H1 (cell line): ENCODE results near the gene ICA1. TPM values are rescaled to one million over a fixed set of nuclear protein-coding genes. Genes with fewer than 3 reads are reported as not detected.

Experiments used
- CTCF ChIA-PET: fragments of 300-600 bp; sonication (Branson Sonifier 250); formaldehyde crosslinking; loops from one replicate; lab custom pipeline; 2021; ENCODE audit not compliant: partially characterized antibody; lab: Charles Lee
- POLR2A ChIA-PET: fragments of 300-600 bp; sonication (Branson Sonifier 250); formaldehyde crosslinking; loops from one replicate; lab custom pipeline; 2021; ENCODE audit warnings: inconsistent platforms; ENCODE audit not compliant: partially characterized antibody; lab: Charles Lee
- DNase-seq, 2 experiments: peaks; one replicate each; pipeline versions ENCODE4 v3.0.0 to v3.0.0-alpha.2; 2010 to 2022; ENCODE audit warnings: low spot score in 2 of 2, low read depth in 1 of 2, mixed read lengths in 1 of 2
- FAIRE-seq: peaks from 2 replicates; lab custom pipeline; 2011; peaks lifted over from hg19 to GRCh38; lab: Jason Lieb, UNC
- H2AFZ ChIP-seq: 2 replicates; pipeline ENCODE4 v1.8.1; 2012; ENCODE audit warnings: low read length, inconsistent platforms
- H2AK5ac ChIP-seq: 2 replicates; pipeline ENCODE4 v1.6.1; 2013; ENCODE audit warnings: low read depth, low read length
- H2BK120ac ChIP-seq: replicated peaks from 2 replicates; pipeline ENCODE3; 2013; ENCODE audit warnings: low read depth, low read length, inconsistent platforms
- H2BK12ac ChIP-seq: 2 replicates; pipeline ENCODE4 v1.6.1; 2013; ENCODE audit warnings: low read depth, low read length
- H2BK15ac ChIP-seq: 2 replicates; pipeline ENCODE4 v1.6.1; 2013; ENCODE audit warnings: low read length
- H2BK20ac ChIP-seq: 2 replicates; pipeline ENCODE4 v1.6.1; 2013; ENCODE audit warnings: low read length
- H2BK5ac ChIP-seq: 2 replicates; pipeline ENCODE4 v1.6.1; 2013; ENCODE audit warnings: low read depth, low read length
- H3K14ac ChIP-seq: 2 replicates; pipeline ENCODE4 v1.6.1; 2013; ENCODE audit warnings: inconsistent platforms; ENCODE audit not compliant: insufficient read length
- H3K18ac ChIP-seq: 2 replicates; pipeline ENCODE4 v1.6.1; 2013; ENCODE audit warnings: low read length; ENCODE audit errors: extremely low read depth
- H3K23ac ChIP-seq: 2 replicates; pipeline ENCODE4 v1.6.1; 2013; ENCODE audit warnings: inconsistent platforms; ENCODE audit not compliant: insufficient read length
- H3K23me2 ChIP-seq: 2 replicates; pipeline ENCODE4 v1.6.1; 2013; ENCODE audit warnings: low read depth, low read length
- H3K27ac ChIP-seq: 2 replicates; pipeline ENCODE4 v1.6.1; 2011; ENCODE audit warnings: low read depth, low read length, inconsistent platforms
- H3K27me3 ChIP-seq, 4 experiments: replicated peaks in 1 of 4; 1 replicate in 1 of 4; 2 replicates in 3 of 4; pipeline versions ENCODE4 v1.6.1 to v1.8.1; 2011 to 2013; ENCODE audit warnings: low read length in 3 of 4, mild to moderate bottlenecking in 3 of 4, inconsistent platforms in 2 of 4, mixed read lengths in 2 of 4, moderate library complexity in 1 of 4; ENCODE audit not compliant: control insufficient read depth in 3 of 4, insufficient read depth in 3 of 4; ENCODE audit errors: extremely low read depth in 1 of 4
- H3K36me3 ChIP-seq, 4 experiments: 2 replicates each; pipeline versions ENCODE4 v1.6.1 to v1.8.1; 2011 to 2013; ENCODE audit warnings: mild to moderate bottlenecking in 4 of 4, low read length in 3 of 4, moderate library complexity in 2 of 4, control low read depth in 1 of 4, inconsistent platforms in 1 of 4; ENCODE audit not compliant: insufficient read depth in 4 of 4, control insufficient read depth in 2 of 4
- H3K4ac ChIP-seq: replicated peaks from 2 replicates; pipeline ENCODE3; 2013; ENCODE audit warnings: low read length, low read depth, mixed read lengths, inconsistent platforms; ENCODE audit not compliant: insufficient read length
- H3K4me1 ChIP-seq, 4 experiments: replicated peaks in 1 of 4; 1 replicate in 1 of 4; 2 replicates in 3 of 4; pipeline versions ENCODE4 v1.6.1 to v1.8.1; 2011 to 2013; ENCODE audit warnings: low read length in 3 of 4, inconsistent platforms in 2 of 4, mixed read lengths in 1 of 4; ENCODE audit not compliant: insufficient read depth in 4 of 4, control insufficient read depth in 3 of 4
- H3K4me2 ChIP-seq, 2 experiments: 2 replicates each; pipeline versions ENCODE4 v1.6.1 to v1.8.1; 2011 to 2013; ENCODE audit warnings: low read depth in 2 of 2, low read length in 2 of 2, control low read depth in 1 of 2, inconsistent platforms in 1 of 2, mild to moderate bottlenecking in 1 of 2; ENCODE audit not compliant: insufficient read depth in 1 of 2
- H3K4me3 ChIP-seq, 4 experiments: fragments of 200-600, 300-600 bp in 1 of 4; sonication (generic), shearing (Covaris generic), sonication (Bioruptor Twin) in 1 of 4; 2 replicates each; pipeline versions ENCODE4 v1.5.1 to v1.8.1; 2011 to 2016; ENCODE audit warnings: low read length in 4 of 4, low read depth in 3 of 4, control low read depth in 2 of 4, inconsistent platforms in 2 of 4, mild to moderate bottlenecking in 2 of 4, mixed read lengths in 1 of 4, moderate library complexity in 1 of 4; ENCODE audit not compliant: insufficient read depth in 2 of 4; ENCODE audit errors: extremely low read depth in 1 of 4
- H3K56ac ChIP-seq: replicated peaks from 2 replicates; pipeline ENCODE3; 2013; ENCODE audit warnings: low read depth, mild to moderate bottlenecking, mixed read lengths, low read length, inconsistent platforms; ENCODE audit not compliant: insufficient read length
- H3K79me1 ChIP-seq: 2 replicates; pipeline ENCODE4 v1.6.1; 2013; ENCODE audit warnings: low read depth, low read length, control low read depth
- H3K79me2 ChIP-seq, 2 experiments: 2 replicates each; pipeline versions ENCODE4 v1.6.1 to v1.8.1; 2012 to 2013; ENCODE audit warnings: low read length in 2 of 2, mild to moderate bottlenecking in 2 of 2, inconsistent platforms in 1 of 2; ENCODE audit not compliant: insufficient read depth in 2 of 2, control insufficient read depth in 1 of 2
- H3K9ac ChIP-seq, 4 experiments: replicated peaks in 1 of 4; 1 replicate in 1 of 4; 2 replicates in 3 of 4; pipeline versions ENCODE4 v1.6.1 to v1.8.1; 2011 to 2013; ENCODE audit warnings: low read depth in 3 of 4, low read length in 3 of 4, control low read depth in 2 of 4, mild to moderate bottlenecking in 2 of 4, moderate library complexity in 2 of 4, inconsistent platforms in 1 of 4; ENCODE audit errors: extremely low read depth in 1 of 4
- H3K9me3 ChIP-seq, 2 experiments: 2 replicates each; pipeline versions ENCODE4 v1.6.1 to v1.8.1; 2012 to 2013; ENCODE audit warnings: mild to moderate bottlenecking in 2 of 2, moderate library complexity in 2 of 2, control low read depth in 1 of 2, inconsistent platforms in 1 of 2, low read depth in 1 of 2, low read length in 1 of 2, mixed read lengths in 1 of 2; ENCODE audit not compliant: insufficient read depth in 2 of 2
- H4K20me1 ChIP-seq, 2 experiments: replicated peaks in 1 of 2; 2 replicates each; pipeline versions ENCODE3 to v1.8.1; 2011 to 2013; ENCODE audit warnings: inconsistent platforms in 2 of 2, low read length in 2 of 2, mild to moderate bottlenecking in 1 of 2; ENCODE audit not compliant: insufficient read depth in 2 of 2, control insufficient read depth in 1 of 2
- H4K5ac ChIP-seq: 2 replicates; pipeline ENCODE4 v1.6.1; 2013; ENCODE audit warnings: low read length, low read depth, mixed read lengths, inconsistent platforms; ENCODE audit not compliant: insufficient read length
- H4K8ac ChIP-seq: 2 replicates; pipeline ENCODE4 v1.8.0; 2013; ENCODE audit warnings: mild to moderate bottlenecking, moderate library complexity, low read length, inconsistent platforms; ENCODE audit not compliant: insufficient read depth; ENCODE audit errors: extremely low read depth
- H4K91ac ChIP-seq: replicated peaks from 2 replicates; pipeline ENCODE3; 2013; ENCODE audit warnings: low read length, mixed read lengths, inconsistent platforms; ENCODE audit not compliant: insufficient read length
- CEBPB ChIP-seq: IDR thresholded peaks from 2 replicates; pipeline ENCODE4 v1.6.1; 2012; ENCODE audit warnings: low read depth, low read length
- GABPA ChIP-seq: IDR thresholded peaks from 2 replicates; pipeline ENCODE4 v1.6.1; 2011; ENCODE audit warnings: mild to moderate bottlenecking, low read length, moderate library complexity, borderline replicate concordance; ENCODE audit not compliant: insufficient read depth
- GTF2F1 ChIP-seq: IDR thresholded peaks from 2 replicates; pipeline ENCODE4 v1.6.1; 2012; ENCODE audit warnings: low read depth, low read length, improper control_type of control experiment, borderline replicate concordance
- JUN ChIP-seq: IDR thresholded peaks from 2 replicates; pipeline ENCODE4 v1.6.1; 2011; ENCODE audit warnings: low read depth, mild to moderate bottlenecking, improper control_type of control experiment, low read length
- JUND ChIP-seq: IDR thresholded peaks from 2 replicates; pipeline ENCODE4 v1.6.1; 2011; ENCODE audit warnings: mild to moderate bottlenecking, improper control_type of control experiment, low read length
- MAX ChIP-seq: IDR thresholded peaks from 2 replicates; pipeline ENCODE4 v1.6.1; 2012; ENCODE audit warnings: inconsistent platforms
- RFX5 ChIP-seq: IDR thresholded peaks from 2 replicates; pipeline ENCODE4 v1.6.1; 2011; ENCODE audit warnings: low read depth, low read length, improper control_type of control experiment, borderline replicate concordance
- SAP30 ChIP-seq: fragments of 300-600 bp; sonication (generic); IDR thresholded peaks from 2 replicates; pipeline ENCODE4 v1.7.1; 2012; ENCODE audit warnings: low read length, moderate library complexity, mild to moderate bottlenecking, inconsistent platforms; ENCODE audit not compliant: insufficient read depth, insufficient replicate concordance
- SRF ChIP-seq: IDR thresholded peaks from 2 replicates; pipeline ENCODE4 v1.6.1; 2011; ENCODE audit warnings: mild to moderate bottlenecking, low read depth, low read length, moderate library complexity
- USF2 ChIP-seq: IDR thresholded peaks from 2 replicates; pipeline ENCODE4 v1.6.1; 2011; ENCODE audit warnings: low read length, improper control_type of control experiment
- WGBS, 2 experiments: shearing (Covaris generic) in 1 of 2; methylation state at CpG; one replicate each; pipeline versions ENCODE4 v1.1.6 to v1.1.7; 2013 to 2015; ENCODE audit warnings: low lambda C conversion rate in 2 of 2, mixed read lengths in 2 of 2, inconsistent platforms in 1 of 2, low coverage in 1 of 2, missing lambda C conversion rate in 1 of 2; ENCODE audit not compliant: insufficient replicate concordance in 2 of 2, insufficient coverage in 1 of 2, insufficient read length in 1 of 2; ENCODE audit errors: extremely low coverage in 1 of 2, missing lambda C conversion rate in 1 of 2; 5-methylcytosine and 5-hydroxymethylcytosine counted together
- polyA plus RNA-seq, 7 experiments: library from polyadenylated mRNA; depleted of rRNA in 3 of 7; stranded (reverse) in 5 of 7; unstranded in 2 of 7; fragments of >200 nt in 5 of 7; fragments of 200-250 nt in 2 of 7; gene quantifications; 1 replicate in 5 of 7; 2 replicates in 1 of 7; 4 replicates in 1 of 7; pipeline versions ENCODE4 v1.2.1 to v1.2.3, GENCODE V29; 2011 to 2013; ENCODE audit warnings: missing spikeins in 2 of 7, mixed read lengths in 2 of 7
- total RNA-seq: library from RNA; stranded (reverse); fragmentation: NEBNext Ultra II Directional; extraction: Animal tissue kit (Norgen Biotek cat#: 25700); gene quantifications from 2 replicates; pipeline ENCODE4 v1.2.1, GENCODE V29; 2021

The ICA1 gene
- total and polyA plus RNA-seq, 2 of the 8 experiments (the other 6 are each of a cell fraction or from before 2014, with no cell fraction given): 14.9 to 37.1 TPM

- Histone ChIP-seq H4K8ac (no peak overlapping the region), H2BK15ac (no peak overlapping the region), H2BK12ac (no peak overlapping the region), H3K23ac (no peak overlapping the region), H2AFZ (no peak overlapping the region), H3K9ac (no peak overlapping the region), H3K23me2 (no peaks in the 10 kb centered on the region; the same call in 1 of the 2 replicates), H3K27ac (no peak overlapping the region), H3K4me2 (no peak overlapping the region), H4K5ac (no peak overlapping the region), H4K20me1 (no peaks in the 10 kb centered on the region), H4K91ac (no peak overlapping the region), H3K4ac (no peak overlapping the region), H3K4me1 (no peaks in the 10 kb centered on the region), H2BK20ac (no peak overlapping the region), H2BK5ac (no peak overlapping the region), H3K14ac (no peak overlapping the region), H3K56ac (no peak overlapping the region), H3K4me3 (no peak overlapping the region), H3K79me2 (no peaks in the 10 kb centered on the region), H3K79me1 (no peaks in the 10 kb centered on the region), H2AK5ac (no peak overlapping the region), H2BK120ac (no peak overlapping the region), H3K9me3 (no peaks in the 10 kb centered on the region), H3K36me3 (no peaks in the 10 kb centered on the region; a peak in 1 of 8 replicates), H3K18ac (no peak overlapping the region), H3K27me3 (no peaks in the 10 kb centered on the region)
- POLR2A ChIA-PET: no interaction called here
- CTCF ChIA-PET: interaction anchor here (1.2 kb wide), 1 partner anchor 19 kb away, joined by 3 read pairs; no protein-coding TSS in a partner anchor
- DNase-seq: no peak
- 88% methylated on average over 5 of the region's 5 CpGs; no CpG with 5 or more reads in 1 of the 2 experiments for WGBS, 2 experiments
- no peak for FAIRE-seq
- TF ChIP-seq USF2: no peak
- TF ChIP-seq CEBPB: no peak
- TF ChIP-seq GABPA: no peak
- no peak for TF ChIP-seq SRF
- no peak for TF ChIP-seq SAP30
- no peak for TF ChIP-seq MAX
- TF ChIP-seq GTF2F1: no peak
- no peak for TF ChIP-seq JUND
- TF ChIP-seq RFX5: no peak
- no peak for TF ChIP-seq JUN
Observed at GRCh38 chr7:8131694-8132605, 130.0 kb downstream of the ICA1 start.
